Islet precursor cell (in vitro differentiated cells): Measurements from ENCODE around the gene KASH5.

Experiments
- DNase-seq: peaks from one replicate; pipeline ENCODE4 v3.0.0-alpha.2; 2018

The KASH5 gene

GRCh38 chr19:49461656-49462055 is 73.6 kb downstream of the KASH5 start:
- DNase-seq: no peak

- no peak for DNase-seq
These were observed 74.4 kb downstream of the KASH5 start for GRCh38 chr19:49462492-49462891.

DNA sequence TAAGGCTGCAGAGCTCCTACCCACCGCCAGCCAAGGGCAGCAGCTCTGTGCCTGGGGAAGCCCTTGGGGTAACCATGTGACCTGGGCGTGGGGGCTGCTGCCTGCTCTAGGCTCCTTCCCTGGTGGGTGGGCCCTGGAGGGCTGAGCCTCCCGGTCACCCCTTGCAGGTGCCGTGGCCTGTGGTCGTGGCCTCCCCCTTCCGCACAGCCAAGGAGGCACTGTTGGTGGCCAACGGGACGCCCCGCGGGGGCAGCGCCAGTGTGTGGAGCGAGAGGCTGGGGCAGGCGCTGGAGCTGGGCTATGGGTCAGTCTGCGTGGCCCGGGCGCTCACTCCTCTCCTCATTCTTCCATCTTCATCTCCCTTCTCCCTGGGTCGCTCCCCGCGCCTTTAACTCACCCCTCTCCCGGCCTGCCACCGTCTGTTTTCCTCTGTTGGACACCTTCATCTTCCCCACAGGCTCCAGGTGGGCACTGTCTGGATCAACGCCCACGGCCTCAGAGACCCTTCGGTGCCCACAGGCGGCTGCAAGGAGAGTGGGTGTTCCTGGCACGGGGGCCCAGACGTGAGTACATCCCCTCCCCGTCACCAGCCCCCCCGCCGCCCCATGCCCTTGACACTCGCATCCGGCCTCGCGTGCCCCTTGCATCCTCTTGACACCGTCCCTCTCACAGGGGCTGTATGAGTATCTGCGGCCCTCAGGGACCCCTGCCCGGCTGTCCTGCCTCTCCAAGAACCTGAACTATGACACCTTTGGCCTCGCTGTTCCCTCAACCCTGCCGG is 76.1 kb downstream of the KASH5 start:
- no peak for DNase-seq

- DNase-seq: no peak
These were observed 77.3 kb downstream of the KASH5 start for GRCh38 chr19:49465371-49465770.
